PFSK-1 (cell line): ENCODE data around the gene JUNB.

Experiments
- POLR2AphosphoS5 ChIP-seq: IDR thresholded peaks from 2 replicates; pipeline ENCODE4 v1.6.1; 2012; ENCODE audit warnings: low read depth, mild to moderate bottlenecking, control low read depth, low read length, moderate library complexity
- SIN3A ChIP-seq: IDR thresholded peaks from 2 replicates; pipeline ENCODE4 v1.6.1; 2012; ENCODE audit warnings: mild to moderate bottlenecking, low read length, moderate library complexity, borderline replicate concordance; ENCODE audit not compliant: insufficient read depth
- TAF1 ChIP-seq: IDR thresholded peaks from 2 replicates; pipeline ENCODE4 v1.6.1; 2012; ENCODE audit warnings: low read length, control low read depth, borderline replicate concordance; ENCODE audit not compliant: insufficient read depth

DNA sequence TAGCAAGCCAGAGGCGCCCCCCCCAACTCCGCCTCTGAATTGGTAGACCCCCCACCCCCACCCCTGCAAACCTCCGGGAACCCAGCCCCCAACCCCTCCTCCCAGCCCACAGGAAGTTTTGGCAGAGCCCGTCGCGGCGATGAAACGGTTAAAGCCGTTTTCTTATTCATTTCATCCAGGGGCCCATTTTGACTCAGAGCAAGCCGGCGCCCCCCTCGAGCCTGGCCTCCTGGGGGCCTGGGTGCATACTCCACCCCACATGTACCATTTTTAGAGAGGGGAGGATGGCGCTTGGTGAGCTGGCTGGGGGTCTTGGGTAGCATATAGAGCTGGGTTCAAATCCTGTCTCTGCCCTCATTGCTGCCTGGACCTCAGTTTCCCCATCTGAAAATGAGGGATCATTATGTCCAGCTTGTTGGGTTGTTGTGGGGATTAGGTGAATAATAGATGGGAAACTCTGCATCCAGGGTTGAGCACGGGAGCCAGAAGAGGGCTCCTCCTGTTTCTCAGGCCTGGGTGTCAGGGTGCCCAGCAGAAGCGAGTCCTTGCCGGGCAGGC, 7.9 kb upstream of the JUNB start:
- TF ChIP-seq SIN3A (no peak), POLR2AphosphoS5 (no peak), TAF1 (no peak)
